HG02973 (cell line): Measurements from ENCODE around the gene PFN3.
A peak's percentile ranks its signal among the peaks of the same experiment; 100 is the strongest.
"Not testable (repeated sequence)": the region's sequence is repeated elsewhere in the genome, so short reads cannot be mapped to it uniquely, and the experiment has no call there.

Experiments
- ATAC-seq: cut with Tn5 transposase; IDR thresholded peaks from one replicate; pipeline ENCODE4 v1.9.1; 2021; ENCODE audit warnings: moderate library complexity; ENCODE audit not compliant: unreplicated experiment

The PFN3 gene

DNA sequence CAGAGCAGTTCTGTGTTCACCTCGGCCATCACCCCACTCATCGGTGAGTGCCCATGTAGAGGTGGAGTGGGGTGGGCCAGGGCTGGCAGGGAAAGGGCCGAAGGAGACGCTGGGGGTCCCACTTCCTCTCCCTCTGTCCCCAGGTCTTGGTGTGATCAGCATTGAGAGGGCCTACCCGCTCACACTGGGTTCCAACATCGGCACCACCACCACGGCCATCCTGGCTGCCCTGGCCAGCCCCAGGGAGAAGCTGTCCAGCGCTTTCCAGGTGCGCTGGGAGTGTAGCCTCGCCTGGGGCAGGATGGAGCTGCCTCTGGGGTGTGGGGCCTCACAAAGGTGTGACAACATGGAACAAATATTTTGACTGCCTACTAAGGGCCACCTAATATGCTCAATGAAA, 3.7 kb downstream of the PFN3 start:
- no peak for ATAC-seq

- no peak for ATAC-seq
Observed at GRCh38 chr5:177396078-177396477, 4.4 kb downstream of the PFN3 start.

DNA sequence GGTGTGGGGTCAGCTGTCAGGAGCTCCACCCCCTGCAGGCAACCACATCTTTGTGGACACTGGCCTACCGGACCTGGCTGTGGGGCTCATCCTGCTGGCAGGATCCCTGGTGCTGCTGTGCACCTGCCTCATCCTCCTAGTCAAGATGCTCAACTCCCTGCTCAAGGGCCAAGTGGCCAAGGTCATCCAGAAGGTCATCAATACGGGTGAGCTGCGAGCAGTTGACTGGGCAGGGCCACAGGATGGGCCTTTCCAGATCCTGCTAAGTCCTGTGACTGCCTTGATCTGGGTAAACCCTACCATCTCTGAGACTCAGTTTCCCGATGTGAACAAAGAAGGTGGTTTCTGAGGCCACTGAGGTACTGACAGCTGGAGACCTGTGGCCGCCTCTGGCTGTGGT, 6.5 kb downstream of the PFN3 start:
- no peak for ATAC-seq

- ATAC-seq: no peak
Observed at GRCh38 chr5:177393206-177393765, 7.2 kb downstream of the PFN3 start.

DNA sequence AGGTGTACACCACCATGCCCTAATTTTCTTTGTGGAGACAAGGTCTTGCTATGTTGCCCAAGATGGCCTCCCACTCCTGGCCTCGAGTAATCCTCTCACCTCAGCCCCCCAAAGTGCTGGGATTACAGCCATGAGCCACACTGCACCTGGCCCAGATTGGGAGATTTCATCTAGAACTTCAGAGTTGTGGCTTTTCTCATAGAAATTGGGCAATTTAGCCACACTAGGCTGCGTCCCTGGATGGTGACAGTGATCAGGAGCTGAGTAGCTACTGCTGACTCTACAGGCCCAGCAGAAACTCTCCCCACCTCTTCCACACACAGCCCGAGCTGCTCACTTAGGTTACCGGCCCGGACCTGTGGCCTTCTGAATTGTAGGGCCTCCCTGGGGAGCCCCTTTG, 7.7 kb downstream of the PFN3 start:
- no peak for ATAC-seq

- peak; percentile 59 for ATAC-seq
Observed at GRCh38 chr5:177390363-177391300, 9.8 kb downstream of the PFN3 start.

- ATAC-seq: no peak
Observed at GRCh38 chr5:177389241-177390169, 11.0 kb downstream of the PFN3 start.

DNA sequence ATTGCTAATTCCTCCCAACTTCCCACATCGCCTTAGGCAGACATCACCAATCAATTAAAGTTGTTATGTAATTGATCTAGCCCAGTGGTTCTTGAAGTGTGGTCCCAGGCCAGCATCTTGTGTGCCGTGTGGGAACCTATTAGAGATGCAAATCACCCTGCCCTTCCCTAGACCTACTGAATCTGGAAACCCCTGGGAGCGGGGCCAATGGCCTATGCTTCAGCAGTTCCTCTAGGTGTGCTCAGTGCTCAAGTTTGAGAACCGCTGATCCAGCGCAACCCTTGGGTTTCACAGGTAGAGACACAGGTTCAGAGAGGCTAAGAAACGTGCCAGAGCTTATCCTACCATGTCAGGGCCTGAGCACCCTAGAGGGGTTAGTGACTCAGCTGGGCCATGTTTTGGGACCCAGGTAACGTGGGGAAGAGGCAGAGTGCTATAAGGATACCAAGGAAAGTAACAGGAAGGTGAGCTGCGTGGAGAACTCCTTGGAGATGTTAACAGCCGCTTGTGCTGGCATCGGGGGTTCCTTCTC, 11.9 kb downstream of the PFN3 start:
- no peak for ATAC-seq

- ATAC-seq: no peak
Observed at GRCh38 chr5:177387405-177387804, 13.1 kb downstream of the PFN3 start.

DNA sequence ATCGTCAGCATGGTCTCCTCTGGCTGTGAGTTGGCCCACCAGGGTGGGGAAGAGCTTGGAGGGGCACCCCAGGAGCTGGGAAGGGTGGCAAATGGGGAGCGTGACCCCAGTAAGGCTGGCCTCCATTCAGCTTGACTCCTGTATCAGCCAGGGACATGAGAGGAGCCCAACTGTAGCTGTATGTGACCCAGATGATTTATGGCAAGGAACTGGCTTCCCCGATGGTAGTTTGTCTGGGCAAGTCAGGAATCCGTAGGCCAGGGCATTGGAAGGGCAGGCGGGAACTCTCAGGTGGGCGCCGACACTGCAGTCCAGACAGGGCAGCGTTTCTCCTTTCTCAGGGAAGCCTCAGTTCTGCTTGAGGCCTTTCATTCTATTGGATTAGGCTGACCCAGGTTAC, 13.9 kb downstream of the PFN3 start:
- ATAC-seq: no peak

DNA sequence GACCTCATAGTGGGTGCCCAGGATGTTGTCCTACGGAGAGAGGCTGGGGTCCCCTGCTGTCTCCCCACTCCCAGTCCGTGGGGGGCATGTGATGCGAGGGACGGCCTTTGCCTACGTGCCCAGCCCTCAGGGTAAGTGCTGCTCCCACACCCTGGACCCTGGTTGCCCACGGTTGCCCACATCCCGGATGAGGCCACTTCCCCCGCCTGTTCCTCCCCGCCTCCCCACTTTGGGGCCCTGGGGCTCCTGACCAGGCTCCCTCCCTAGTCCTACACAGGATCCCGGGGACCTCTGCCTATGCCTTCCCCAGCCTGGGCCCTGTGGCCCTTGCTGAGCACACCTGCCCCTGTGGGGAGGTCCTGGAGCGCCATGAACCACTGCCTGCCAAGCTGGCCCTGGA, 14.7 kb downstream of the PFN3 start:
- no peak for ATAC-seq

GRCh38 chr5:177384134-177384533, 16.3 kb downstream of the PFN3 start, which contains the start of gene SLC34A1:
Gene SLC34A1, plus strand, starts transcription at chr5:177384434. Its CDS starts 1,308 bp downstream, at chr5:177385742.
- no peak for ATAC-seq

DNA sequence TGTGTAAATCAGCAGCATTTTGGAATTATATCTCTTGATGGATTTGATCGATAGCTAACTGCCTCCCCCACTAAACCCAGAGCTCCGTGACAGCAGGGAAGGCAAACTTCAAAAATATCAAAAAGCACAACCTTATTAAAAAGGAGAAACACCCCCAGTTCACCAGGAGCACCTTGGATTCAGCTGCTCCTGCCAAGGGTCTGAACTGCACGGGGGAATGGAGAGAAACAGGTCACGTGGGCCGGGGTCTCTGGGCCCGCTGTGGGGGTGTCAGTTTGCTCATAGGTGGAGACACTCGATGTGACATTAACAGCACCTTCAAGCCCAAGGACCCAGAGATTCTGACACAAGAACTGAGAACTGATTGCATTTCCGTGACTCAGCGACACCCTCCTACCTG, 17.3 kb downstream of the PFN3 start:
- ATAC-seq: no peak

- no peak for ATAC-seq
Observed at GRCh38 chr5:177382423-177383029, 17.9 kb downstream of the PFN3 start.

DNA sequence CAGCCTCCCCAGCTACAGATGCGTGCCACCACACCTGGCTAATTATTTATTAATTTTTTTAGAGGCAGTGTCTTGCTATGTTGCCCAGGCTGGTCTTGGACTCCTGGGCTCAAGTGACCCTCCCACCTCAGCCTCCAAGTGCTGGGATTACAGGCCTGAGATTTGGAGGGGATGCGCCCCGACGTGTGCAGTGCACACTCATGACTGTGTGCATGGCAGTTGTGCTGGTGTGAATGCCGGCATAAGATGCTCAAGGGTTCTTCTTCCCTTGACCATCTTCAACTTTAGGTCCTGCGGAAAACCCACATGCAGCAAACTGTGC, 19.7 kb downstream of the PFN3 start:
- ATAC-seq: no peak

DNA sequence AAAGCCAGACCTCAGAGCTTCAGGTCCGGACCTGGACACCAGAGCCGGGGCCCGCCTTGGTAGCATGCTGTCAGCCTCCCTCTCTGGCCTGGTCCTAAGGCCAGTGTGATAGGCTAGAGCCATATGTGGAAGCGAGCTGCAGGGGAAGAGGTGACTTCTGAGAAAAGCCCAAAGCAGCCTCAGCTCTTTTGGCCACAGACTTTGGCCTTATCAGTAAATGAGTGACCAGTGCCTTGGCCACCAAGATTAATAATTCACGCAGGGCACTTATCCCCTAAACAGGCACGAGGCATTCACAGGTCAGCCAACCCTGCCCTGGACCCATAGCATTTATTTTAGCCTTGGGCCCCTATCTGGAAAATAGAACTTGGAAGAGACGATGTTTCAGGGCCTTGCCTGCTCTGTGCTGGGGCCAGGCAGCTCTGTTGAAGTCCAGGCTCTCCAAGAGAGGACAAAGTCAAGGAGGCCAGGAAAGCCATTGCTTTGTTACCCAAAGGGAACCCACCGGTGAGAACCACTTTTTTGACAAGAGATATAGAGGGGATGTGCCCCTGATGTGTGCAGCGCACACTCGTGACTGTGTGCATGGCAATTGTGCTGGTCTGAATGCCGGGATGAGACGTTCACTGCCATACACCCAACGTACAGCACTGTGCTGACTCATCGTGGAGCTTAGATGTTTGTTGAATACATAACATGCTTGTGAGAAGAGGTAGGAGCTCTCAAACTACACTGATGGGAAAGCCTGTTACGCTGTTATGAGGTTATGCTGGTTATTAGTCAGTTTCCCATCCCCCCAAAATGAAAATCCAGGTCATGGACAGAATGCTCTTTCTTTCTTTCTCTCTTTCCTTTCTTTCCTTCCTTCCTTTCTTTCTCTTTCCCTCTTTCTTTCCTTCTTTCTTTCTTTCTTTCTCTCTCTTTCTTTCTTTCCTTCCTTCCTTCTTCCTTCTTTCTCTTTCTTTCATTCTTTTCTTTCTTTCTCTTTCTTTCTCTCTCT, 21.3 kb downstream of the PFN3 start:
- ATAC-seq: no peak

DNA sequence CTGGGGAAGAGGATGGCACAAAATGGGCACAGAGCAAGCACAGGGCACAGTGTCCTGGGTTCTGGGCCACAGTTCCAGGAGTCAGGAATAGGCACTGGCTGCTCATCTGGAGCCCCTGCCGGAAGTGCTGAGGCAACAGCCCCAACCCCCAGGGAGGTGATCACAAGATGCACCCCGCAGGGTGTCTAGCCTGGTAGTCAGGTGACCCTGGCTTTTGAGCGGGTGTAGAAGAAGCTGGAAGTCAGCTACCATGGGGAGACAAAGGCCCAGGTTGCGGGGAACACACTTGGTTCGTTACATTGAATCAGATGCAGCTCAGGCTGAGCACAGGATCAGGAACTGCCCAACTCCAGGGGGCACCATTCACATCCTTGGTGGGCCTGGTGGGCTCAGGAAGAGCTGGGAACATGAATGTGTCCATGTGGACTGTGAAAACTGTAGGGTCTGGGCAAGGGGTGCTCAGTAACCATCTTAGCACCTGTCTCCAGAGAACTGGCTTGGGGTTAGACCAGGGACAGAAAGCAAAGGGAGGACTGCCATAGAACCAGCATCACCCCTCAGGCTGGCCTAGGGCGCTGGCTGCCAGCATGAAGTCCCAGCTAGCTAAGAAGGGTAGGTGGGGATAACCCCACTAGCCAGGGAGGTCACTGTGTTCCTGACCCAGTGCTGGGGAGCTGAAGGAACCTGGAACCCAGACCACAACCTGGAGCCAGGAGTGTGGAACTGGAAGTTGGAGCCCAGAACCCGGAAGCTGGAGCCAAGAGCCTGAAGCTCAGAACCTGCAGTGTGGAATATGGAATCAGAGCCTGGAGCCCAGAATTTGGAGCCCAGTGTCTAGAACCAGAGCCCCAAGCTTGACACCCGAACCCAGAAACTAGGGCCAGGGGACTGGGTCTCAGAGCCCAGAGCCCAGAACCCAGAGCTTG, 22.3 kb downstream of the PFN3 start:
- no peak for ATAC-seq

DNA sequence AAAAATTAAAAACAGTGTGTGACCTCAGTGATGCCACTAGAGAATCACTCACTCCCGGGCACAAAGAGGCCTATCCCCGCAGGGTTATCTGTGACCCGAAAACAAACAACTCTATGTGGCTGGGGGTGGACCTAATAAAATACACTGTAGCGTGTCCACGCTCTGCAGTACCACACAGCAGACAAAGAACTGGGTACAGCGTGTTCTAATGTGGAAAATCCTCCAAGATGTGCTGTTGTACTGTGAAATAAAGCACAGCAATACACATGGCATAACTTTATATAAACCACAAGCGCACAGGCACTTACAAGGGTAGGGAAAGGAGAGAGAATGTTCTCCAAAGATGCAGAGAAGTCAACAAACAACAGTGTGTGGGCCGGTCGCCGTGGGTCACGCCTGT, 24.4 kb downstream of the PFN3 start:
- no peak for ATAC-seq

DNA sequence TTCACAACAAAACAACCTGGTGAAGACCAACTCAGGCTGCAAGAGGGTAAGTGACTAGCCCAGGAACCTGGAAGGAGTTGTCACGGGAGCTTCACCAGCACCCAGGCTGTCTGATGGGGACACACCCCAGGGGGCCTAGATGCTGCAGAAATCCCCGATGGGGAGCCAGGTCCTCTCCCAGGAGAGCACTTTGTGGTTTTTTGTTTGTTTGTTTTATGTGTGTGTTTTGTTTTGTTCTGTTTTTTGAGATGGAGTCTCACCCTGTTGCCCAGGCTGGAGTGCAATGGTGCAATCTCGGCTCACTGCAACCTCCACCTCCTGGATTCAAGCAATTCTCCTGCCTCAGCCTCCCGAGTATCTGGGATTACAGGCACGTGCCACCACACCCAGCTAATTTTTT, 24.9 kb downstream of the PFN3 start:
- ATAC-seq: not testable (repeated sequence)
